Activated CD4-positive, CD25-positive, alpha-beta regulatory T cell treated with anti-CD3 and anti-CD28 coated beads, Interleukin-2, amount 50 U/mL, for 72 hours (primary cell): ENCODE data around the gene CSNK2A3.

ENCODE experiments used
- DNase-seq: peaks from one replicate; pipeline ENCODE4 v3.0.0; 2021

The CSNK2A3 gene

DNA sequence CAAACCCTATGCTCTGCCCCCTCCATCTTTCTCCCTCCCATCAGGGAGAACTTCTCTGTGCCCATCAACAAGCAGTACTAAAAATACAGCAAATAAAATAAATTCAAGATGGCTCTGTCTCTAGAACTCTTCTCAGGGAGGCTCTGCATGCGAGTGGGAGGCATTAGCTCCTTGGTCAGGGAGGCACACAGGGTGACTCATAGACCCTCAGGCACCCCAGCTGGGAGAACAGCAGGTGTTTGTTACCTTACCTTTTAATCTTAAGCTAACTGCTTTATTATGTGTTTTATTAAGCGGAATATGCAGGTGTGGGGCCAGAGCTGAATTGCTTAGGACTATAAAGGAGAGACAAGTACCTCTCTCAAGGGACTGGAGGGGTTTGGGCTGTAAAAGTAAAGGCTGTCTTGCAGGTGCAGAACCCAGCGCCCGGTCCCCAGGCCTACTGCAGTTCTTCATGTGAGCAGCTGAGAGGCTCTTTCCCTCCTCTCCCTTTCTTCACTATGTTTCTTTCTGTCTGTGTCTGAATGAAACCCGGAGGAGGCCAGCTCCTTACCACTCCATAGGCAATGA lies 20.8 kb downstream of the CSNK2A3 start:
- DNase-seq: no peak

DNA sequence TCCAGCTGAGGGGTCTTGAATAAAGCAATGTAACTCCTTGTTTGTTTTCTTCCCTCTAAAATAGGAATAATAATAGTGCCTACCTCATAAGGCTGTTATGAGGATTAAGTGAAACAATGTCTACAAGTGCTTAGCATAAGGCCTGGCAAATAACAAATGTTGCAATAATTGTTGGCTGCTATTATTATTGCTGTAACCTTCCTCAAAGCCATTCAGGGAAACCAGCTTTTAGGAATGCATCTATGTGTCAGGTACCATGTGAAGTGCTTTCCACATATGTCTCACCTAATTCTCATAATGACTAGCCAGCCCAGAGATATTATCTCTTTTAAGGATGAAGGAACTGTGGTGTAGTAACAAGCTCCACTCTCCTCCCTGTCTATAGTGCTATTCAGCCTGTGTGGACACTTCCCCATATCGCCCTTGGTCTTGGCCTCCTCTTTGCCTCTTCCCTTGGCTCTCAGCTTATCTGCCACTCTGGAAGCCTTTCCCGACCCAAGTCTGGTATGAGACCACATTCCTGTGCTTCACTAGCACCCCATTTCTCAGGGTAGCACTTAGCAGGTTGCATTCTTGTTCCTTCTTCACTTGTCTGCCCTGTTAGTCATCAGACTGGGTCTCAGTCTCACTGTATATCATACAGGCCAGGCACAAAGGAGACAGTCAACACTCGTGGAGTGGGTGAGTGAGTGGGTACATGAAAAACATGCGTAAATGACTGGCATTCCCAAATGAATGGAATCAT lies 23.8 kb downstream of the CSNK2A3 start:
- no peak for DNase-seq

DNA sequence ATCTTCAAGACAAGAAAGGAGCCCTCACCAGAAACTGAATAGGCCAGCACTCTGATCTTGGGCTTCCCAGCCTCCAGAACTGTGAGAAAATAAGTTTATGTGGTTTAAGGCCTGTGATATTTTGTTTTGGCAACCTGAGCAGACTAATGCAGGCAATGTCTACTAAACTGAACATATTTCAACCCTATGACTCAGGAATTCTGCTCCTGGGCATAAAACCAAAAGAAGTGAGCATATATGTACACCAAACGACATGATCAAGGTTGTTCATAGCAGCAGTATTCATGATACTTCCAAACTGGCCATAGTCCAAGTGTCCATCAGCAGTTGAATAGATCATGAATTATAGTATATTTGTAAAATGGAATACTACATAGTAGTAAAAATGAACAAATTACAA lies 29.0 kb downstream of the CSNK2A3 start:
- DNase-seq: no peak

DNA sequence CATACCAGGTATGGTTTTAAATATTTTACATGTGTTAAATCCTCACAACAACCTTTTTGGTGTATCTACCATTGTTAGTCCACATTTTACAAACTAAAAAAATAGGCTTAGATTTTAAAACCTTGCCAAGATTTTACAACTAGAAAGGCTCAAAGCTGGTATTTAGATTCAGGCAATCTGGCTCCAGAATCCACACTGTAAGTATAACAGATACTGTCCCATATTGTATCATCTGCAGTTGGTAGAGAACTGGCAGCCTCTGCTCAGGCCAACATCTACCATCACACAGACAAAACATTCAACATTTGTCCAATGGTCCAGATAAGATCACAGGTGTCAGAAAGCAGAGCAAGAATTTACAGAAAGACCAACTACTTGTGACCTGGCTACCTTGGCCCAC lies 30.9 kb downstream of the CSNK2A3 start:
- no peak for DNase-seq

DNA sequence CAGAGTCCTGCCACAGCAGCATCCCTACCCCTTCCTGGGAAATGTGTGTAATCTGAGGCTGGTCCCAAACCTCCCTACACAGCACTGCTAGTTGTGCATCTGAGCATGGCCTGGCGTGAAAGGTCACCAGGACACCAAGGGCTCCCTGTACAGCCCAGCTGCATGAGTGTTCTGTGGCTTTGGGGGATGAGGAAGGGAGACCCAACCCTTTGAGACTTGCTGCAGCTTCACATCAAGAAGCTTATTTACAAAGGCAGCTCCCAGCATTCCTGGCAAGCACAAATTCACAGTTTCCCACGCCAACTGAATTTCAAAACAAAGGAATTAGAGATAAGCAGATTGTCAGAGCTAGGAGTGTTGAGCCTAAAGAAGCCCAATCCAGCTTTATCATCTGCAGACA lies 32.2 kb downstream of the CSNK2A3 start:
- no peak for DNase-seq

DNA sequence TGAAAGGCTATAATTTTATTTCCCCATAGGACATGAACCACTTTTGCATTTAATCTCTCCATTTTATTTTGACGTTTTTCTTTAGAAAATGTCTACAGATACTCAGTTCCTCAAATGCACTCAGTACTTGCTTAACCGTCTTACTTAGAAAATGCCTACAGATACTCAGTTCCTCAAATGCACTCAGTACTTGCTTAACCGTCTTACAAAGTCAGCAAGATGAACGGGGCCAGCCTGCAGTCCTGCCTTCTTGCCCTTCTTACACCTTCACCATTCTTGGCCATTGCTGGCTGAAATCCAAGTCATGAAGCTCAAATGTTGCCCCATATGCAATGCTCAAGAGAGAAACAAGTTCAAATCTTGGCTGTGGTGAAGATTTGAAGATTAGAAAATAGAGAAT lies 34.1 kb downstream of the CSNK2A3 start:
- DNase-seq: no peak

DNA sequence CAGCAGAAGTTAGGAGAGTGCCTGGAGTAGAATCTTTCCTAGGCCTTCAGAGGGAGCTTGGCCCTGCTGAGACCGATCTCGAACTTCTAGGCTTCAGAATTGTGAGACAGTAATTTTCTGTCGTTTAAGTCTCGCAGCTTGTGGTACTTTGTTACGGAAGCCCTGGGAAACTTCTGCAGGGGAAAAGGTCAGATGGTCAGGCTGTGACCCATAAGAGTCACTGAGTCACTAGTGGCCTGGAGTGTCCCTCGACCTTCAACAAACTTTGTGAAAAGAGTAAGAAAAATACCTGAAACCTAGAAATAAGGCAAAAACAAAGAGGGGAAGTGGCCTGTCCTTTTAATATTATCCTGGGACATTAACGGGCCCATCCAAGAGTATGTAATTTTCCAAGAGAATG lies 34.6 kb downstream of the CSNK2A3 start:
- DNase-seq: no peak

DNA sequence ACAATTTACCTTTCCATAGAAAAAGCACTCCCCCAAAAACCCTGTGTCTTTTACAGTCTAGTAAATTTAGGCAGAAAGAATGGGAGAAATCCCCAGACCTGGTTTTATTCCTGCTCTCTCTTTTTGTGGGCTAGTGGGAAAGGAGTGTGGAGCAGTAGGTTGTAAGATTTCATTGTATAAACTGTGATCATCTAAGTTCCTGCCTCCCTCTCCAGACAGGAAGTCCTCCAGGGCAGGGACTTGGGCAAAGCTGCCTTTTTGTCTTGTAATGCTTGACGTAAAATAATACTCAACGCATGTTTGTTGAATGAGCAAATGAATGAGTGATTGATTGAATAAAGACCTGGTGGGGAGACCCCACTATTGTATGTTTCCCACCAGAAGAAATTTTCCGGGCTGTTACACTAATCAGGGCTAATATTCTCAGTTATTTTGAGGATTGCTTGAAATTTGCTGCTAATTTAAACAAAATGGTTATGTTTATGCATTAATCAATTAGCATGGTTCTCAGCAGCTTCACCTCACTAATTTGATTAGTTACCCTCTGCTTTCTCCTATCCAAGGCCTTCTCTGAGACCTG lies 36.3 kb downstream of the CSNK2A3 start:
- DNase-seq: no peak

DNA sequence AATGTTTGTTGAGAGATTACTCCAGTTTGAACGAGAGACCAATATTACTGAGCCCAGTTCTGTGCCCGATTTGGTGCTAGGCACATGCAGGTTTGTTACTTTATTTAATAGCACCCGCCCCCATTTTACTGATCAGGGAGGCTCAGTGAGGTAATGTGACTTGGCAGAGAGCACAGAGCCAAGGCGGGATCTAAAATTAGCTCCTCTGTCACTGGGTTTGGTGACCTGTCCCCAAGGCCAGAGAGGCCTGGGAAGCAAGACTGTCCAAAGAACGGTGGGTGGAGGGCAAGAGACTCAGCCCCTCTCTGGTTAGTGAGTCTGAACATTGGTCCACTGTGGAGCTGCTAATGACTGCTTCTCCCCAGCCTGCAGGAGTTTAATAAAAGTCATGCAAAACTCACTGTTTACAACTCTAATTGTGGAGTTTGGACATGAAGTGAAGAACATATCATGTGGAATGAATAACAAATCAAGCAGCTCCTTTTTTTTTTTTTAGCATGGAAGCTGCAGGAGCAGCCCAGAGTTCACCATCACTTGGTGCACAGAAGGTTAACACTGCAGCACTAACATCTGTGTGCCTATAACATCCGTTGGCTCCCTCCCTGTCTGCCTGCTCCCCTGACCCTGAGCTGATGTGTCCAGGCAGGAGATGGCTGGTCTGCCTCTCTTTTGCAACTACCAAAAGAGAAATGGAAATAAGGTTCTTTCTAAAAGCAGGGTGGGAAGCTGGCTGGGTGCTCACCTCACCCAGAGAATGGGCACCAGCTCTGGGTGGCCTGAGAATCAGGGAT lies 39.0 kb downstream of the CSNK2A3 start:
- no peak for DNase-seq

DNA sequence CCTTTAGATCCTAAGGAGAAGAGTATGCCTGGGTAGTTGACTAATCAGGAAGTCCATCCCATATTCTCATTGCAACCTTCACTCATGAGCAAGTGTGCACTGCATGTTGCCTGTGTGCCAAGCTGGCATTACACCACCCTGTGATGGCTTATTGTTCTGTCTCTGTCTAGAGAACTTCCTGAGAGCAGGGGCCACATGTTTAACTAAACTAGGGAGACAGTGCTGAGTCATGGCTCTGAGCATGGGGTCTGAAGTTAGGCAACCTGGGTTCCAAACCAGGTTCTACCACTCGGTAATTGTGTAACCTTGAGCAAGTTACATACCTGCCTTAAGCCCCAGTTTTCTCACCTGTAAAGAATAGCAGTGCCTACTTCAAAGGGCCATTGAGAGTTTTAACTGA lies 39.6 kb downstream of the CSNK2A3 start:
- DNase-seq: no peak

DNA sequence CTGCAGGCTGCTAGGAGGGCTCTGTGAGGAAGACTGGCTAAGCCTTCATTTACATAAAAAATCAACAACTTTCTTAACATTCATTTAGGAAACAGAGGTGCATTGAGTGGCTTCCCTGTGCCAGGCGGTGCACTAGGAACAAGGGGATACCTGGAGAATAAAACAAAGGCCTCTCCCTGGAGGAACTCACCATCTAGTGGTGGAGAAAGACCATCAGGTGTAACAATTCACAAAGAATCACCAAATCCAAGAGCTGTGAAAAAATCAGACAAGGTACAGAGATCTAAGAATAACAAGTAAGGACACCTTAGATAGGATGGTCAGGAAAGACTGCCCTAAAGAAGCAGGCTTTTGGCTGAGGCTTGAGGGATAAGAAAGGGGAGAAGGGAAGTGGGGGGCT lies 40.3 kb downstream of the CSNK2A3 start:
- no peak for DNase-seq

DNA sequence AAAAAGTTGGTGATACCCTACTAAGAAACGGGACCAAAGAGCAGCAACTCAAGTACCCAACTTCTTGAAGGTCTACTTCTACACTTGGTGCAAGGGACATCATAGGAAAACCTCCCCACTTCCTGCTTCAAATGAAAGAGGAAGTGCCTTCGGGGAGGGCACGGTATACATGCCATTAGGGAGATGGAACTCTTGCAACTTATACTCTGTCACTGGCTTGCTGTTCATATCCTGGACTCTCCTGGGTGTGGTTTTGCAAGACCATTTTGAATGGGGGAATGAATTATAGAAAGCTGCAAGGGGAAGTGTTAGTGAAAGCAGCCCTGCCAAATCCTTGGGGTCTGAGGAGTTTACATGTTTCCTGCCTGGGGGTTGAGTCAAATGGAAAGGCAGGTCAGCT lies 41.9 kb downstream of the CSNK2A3 start:
- DNase-seq: no peak

DNA sequence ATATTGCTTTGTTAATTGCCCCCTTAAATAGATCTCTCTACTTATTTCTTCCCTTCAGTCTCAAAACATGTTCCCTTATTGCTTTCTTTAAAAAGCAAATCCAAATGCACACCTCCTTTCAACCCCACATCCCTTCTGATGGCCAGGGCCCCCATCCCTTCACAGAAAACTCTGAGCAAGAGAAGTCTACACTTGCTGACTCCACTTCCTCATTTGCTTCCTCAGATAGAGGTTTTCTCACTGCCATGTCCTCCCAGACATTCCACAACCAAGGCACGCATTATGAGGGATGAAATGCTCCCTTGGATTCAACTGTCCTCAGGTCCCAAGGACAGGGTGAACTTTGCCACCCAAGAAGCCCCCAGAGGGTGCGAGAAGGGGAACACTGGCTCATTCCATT lies 43.1 kb downstream of the CSNK2A3 start:
- no peak for DNase-seq

DNA sequence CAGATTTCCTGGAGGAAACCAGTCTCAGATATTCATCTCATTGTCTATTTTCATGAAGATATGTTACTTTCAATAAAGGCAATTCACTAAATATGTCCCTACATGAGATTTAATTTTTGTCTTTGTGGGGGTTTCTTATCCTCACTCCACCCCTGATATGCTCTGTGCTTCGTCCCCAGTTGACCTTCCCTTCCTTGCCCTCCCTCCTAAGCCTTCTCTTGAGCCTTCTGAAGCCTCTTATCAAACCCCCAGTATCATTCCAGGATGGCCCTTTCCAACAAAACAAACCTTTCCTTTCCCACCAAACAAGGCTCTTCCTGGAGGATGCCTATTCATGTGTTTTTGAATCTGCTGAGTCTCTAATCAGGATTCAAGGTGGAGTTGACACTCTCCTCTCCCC lies 44.8 kb downstream of the CSNK2A3 start:
- DNase-seq: no peak

DNA sequence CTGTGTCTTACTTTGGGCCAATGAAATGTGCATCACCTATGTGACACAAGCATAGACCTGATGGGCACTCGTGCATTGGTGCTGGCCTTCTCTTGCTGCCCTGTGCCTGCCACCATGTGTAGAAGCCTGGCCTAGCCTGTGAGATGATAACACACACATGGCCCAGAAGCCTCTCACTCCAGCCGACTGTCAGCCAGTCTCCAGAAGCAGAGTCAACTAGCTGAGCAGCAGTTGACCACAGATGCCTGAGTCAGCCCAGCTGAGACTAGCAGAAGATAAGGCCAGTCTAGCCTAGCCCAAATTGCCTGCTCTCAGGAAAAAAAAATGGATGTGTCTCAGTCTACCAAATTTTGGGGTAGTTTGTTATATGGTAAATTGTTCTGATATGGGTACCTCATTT lies 46.2 kb downstream of the CSNK2A3 start:
- DNase-seq: no peak

DNA sequence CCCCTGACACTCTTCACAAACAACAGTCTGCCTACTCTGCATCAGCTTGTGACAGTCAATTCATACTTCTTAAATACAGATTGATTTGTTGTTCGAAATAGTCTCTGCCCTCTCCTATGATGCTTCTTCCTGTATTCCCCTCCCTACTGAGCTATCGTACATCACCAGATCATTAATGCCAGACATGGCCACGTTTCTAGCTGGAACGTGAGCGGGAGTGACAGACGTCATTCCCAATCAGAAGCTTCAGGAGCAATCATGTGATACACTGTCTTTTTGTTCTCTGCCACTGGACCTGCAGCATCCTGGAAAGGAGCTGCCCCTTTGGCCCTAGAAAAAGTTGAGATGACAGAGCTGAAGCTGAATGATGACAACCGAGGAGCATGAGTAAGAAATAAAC lies 48.5 kb downstream of the CSNK2A3 start:
- no peak for DNase-seq

DNA sequence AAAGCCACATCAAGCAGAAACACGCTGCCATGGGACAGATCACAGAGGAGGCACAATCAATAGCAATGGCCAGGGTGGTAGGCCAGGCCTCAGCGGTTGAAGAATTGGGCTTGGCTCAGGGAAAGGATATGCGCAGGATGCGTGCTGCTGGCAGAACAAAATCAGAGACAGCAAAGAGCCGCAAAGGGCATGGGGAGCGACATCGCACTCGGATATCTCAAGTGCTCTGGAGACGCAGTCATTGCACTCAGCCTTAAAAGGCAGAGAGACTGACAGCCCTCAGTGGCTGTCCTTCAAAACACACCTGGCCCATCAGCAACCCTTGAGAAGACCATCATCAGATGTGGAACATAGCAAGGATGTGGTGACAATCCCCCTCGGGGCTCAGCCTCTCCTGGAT lies 50.5 kb downstream of the CSNK2A3 start:
- no peak for DNase-seq
